Vagina (tissue), 2 donors: ENCODE measurements around the gene LRMDA.

Source experiments
- POLR2AphosphoS5 ChIP-seq, 2 donors: sonication (generic); formaldehyde crosslinking; IDR thresholded peaks; one replicate each; pipeline ENCODE4 v1.9.0; 2017; ENCODE audit warnings: antibody characterized with exemption in 2 of 2, mild to moderate bottlenecking in 2 of 2, low read depth in 1 of 2; ENCODE audit not compliant: insufficient read depth in 1 of 2
- TF ChIP-seq, protein P1 (sequence below), 3 experiments: fragments of 450-650 bp in 2 of 3; fragments of 200-600 bp in 1 of 3; sonication (generic) in 1 of 3; IDR thresholded peaks; one replicate each; pipeline ENCODE4 v1.5.1; 2017 to 2019; ENCODE audit warnings: antibody characterized with exemption in 3 of 3, mild to moderate bottlenecking in 2 of 3, moderate library complexity in 2 of 3

DNA sequence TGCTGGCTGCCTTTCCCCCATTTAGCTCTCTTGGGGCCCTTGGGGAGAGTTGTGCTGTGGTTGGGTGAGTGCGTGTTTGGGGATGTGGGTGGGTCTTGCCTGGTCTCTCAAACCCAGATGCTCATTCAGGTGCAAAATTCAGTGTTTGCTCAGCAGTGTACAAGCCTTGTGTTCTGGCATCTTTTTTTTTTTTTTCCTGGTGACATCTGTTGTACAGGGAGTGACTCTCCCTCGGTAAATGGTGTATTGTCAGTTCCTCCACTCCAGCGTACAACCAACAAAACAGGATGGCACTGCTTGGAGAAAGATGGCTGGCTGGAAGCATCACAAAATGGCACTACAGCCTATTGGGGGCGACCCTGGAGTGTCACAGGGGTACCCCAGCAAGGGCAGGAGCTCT is 75.5 kb downstream of the LRMDA start:
- no peak for TF ChIP-seq POLR2AphosphoS5 (IDR thresholded peaks at IDR 0.05; ENCODE audit: insufficient read depth in 1 of 2, low read depth in 1 of 2)
- TF ChIP-seq, protein P1, sequence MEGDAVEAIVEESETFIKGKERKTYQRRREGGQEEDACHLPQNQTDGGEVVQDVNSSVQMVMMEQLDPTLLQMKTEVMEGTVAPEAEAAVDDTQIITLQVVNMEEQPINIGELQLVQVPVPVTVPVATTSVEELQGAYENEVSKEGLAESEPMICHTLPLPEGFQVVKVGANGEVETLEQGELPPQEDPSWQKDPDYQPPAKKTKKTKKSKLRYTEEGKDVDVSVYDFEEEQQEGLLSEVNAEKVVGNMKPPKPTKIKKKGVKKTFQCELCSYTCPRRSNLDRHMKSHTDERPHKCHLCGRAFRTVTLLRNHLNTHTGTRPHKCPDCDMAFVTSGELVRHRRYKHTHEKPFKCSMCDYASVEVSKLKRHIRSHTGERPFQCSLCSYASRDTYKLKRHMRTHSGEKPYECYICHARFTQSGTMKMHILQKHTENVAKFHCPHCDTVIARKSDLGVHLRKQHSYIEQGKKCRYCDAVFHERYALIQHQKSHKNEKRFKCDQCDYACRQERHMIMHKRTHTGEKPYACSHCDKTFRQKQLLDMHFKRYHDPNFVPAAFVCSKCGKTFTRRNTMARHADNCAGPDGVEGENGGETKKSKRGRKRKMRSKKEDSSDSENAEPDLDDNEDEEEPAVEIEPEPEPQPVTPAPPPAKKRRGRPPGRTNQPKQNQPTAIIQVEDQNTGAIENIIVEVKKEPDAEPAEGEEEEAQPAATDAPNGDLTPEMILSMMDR (IDR thresholded peaks at IDR 0.05) = no peak
